HCEC 1CT (cell line): ENCODE measurements around the gene CTSC.

Source experiments
- DNase-seq: peaks from one replicate; pipeline ENCODE4 v3.0.0-alpha.2; 2017

CTSC gene

DNA sequence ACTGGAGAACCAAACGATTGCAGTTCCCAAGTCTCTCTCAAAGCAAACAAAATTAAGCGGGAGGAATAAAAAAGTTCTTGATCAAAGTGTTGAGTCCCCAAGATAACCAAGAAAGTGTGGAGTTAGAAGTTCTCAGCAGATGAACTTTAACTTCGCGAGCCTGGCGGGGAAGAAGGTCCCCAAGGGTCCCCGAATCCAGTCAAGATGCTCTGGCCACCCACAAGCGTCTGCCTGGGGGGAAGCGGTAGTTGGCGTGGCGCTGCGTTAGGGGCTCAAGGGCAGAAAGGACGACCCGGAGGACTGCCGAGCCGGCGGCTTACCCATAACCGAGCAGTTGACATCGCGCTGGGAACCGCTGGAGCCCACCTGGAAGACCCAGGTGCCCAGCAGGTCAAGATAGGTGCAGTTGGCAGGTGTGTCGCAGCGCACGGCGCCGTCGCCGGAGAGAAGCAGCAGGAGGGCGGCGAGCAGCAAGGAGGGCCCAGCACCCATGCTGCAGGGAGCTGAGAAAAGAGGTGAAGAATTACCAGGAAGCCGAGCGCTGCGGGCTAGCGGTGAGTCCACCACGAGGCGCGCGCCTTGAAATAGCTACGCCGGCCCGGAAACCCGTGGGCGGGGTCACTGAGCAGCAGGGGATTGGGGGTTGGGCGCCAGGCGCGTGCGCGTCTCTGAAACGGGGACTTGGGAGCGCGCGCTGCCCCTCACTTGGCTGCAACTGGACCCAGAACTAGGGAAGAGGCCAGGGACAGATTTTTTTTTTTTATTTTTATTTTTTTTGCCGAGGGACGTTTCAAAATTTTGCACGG is at the start of gene CTSC:
Gene CTSC (minus strand): TSS at position 556 of the 806 bp plus-strand sequence. CDS start 64 bp downstream, at position 492.
- peak; percentile 95 for DNase-seq

DNA sequence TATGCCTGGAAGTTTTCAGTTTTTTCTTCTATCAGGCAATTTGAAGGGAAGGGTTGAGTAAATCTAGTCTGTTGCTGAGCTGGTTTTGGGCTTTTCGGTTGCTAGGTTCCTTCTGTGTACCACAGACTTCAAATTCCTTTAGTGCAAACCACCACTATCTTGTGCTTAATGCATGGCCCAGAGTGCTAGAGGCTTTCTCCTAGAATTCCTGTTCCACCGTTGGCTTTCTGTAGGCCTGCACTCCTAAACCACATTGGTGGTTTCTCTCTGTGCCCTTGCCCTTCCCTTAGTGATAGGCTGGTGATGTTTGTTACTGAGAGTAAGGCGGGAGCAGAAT is 47.1 kb upstream of the CTSC start:
- no peak for DNase-seq

DNA sequence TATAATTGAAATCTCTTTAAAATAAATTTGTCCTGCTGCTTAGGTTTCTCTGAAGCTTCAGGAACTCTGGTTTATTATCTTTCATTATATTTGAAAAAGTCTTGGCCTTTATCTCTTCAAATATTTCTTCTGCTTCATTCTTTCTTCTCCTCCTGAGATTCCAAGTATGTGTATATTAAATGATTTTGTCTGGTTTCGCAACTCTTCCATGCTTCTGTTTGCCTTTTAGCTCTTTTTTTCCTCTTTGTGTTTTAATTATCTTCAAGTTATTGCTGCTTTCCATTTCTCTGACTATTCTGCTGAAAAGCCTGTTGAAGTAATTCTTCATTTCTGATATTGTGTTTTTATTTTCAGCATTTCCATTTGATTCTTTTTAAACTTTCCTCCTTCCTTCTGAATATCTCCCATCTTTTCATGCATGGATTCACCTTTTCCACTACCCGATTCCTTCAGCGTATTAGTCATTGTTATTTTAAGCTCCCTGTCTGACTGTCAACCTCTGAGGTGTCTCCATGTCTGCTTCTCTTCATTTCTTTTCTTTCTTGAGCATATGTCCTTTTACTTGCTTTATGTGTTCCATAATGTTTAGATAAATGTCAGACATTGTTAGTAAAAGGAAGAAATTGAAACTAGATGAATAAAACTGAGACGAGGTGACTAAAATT is 46.6 kb upstream of the CTSC start:
- peak; percentile 51 for DNase-seq

DNA sequence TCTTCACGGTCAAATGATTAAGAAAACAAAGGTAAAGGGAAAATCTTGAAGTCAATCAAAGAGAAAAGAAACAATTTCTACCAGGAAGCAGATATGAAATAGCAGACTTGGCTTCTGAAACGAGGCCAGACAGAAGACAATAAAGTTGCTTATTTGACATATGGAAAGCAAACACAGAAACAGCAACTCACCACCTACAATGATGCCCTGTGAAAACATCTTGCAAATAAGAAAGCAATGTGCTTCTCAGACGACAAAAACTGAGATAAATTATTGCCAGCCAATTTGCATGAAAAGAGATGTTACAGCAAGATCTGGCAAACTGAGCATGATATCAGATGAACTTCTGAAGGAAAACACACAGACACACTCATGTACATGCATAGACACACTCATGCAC is 45.9 kb upstream of the CTSC start:
- no peak for DNase-seq

DNA sequence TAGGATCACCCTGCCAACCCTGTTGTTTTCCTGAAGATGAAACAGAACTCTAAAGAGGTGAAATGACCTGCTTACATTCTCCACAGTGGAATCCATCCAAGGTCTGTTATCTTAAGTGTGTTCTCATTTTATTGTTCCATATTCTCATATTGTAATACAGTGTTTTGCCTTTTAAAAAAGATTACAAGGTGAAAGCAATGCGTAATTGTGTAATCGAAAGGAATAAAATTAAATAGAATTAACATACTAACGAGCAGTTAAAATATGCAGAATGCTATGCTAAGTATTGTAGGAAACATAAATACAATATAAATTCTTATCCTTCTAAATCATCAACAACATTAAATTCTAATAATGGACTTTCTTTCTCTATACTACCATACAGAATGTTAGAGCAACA is 41.6 kb upstream of the CTSC start:
- DNase-seq: no peak

DNA sequence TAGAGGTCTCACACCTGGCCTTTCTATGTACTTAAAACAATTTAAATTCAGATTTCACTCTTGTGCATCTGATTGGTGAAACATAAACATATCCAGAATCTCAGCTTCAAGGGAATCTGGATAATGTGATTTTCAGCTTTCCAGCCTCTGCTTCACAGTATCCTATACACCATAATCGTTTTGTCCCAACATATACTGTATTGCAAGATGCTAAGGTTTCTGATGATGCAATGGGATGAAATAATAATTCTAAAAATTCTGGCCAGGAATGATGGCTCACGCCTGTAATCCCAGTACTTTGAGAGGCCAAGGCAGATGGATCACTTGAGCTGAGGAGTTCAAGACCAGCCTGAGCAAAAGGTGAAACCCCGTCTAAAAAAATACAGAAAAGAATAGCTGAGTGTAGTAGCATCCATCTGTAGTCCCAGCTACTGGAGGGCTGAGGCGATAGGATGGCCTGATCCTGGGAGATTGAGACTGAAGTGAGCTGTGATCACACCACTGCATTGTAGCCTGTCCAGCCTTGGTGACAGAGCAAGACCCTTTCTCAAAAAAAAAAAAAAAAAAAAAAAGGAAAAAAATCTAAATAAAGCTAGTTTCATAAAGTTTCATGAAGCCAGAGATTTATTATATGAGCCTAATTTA is 41.0 kb upstream of the CTSC start:
- no peak for DNase-seq

DNA sequence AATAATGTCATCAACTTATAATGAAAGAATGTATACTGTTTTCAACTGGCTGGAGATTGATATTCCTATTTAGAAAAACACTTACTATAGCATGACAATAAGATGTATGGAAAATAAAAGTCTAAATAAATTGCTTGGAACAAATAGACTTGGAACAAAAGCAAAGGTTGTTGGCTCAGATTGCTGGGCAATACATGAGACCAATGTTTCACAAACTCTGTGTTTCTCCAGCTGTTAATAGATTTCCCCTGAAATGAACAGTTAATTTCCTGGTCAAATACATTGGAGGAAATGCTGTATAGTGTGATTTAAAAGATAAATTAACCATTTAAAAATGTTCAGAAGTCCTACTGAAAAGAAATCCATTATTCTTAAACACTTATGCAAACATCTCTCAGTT is 40.1 kb upstream of the CTSC start:
- no peak for DNase-seq

DNA sequence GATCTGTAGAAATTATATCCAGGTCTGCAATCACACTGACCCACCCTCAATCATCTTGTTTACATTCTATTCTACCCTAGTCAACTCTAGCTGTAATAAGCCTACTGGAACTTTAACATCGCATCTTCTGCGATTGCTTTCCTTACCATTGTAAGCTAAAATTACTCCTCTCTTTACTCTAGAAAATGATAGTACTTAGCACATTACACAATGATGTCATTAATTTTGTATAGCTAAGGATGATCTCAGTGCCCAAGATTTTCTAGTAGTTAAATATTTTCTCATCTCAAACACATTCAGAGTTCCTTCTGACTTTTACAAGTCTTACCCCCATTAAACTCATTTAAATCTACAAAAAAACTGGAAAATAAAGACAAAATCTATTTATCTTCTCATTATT is 39.6 kb upstream of the CTSC start:
- DNase-seq: peak; percentile 39

DNA sequence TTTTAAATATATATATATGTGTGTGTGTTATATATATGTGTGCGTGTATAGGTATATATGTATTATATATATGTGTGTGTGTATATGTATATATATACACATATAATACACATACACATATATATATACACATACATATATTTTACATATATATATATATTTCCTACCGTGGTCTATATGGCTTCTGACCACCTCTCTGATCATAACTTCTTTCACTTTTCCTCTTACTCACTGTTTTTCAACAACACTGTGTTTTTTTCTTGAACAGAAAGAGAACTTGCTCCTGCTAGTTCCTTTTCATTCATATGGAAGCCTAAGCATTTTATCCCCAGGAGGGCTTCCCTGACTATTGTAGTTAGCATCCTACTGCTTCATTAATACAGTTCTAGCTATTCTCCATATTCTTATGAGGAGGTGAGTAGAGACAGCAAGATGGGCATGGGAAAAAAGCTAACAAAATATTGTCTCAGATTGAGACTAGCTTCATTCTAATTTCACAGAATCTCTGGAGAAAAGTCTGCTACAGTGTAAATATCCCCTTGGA is 38.5 kb upstream of the CTSC start:
- DNase-seq: no peak

DNA sequence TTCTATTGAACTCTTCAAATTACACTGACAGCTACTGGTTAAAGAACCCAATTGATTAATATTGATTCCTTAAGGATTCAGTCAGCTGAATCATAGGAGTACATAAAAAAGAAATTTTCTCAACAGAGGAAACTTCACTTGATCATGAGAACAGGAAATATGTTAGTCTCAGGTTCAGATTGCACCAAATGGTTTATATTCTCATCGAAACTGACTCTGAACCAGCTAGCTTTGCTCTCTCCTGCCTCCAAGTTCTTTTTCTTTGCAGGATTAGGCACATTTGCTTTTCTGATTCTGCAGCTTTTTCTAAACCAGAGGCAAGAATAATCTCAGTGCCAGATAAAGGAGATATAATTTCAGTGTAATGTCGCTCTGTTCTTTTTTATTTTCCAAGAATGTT is 33.2 kb upstream of the CTSC start:
- DNase-seq: no peak

DNA sequence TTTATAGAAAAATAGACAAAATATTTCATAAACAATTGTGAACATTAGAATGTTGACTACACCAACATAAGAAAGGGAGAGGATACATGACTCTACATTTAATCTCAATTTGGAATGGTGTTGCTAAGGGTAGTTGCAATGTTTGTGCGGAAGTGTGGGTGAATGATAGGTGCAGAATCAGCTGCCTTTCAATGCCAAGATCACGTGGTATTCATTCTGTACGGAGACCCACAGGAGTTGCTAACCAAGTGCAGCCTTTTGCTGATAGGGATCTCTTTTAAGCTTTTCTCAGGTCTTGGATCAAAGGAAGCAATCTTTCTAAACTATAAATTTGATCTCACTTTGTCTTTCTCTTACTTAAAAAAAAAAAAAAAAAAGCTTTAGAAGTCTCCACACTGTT is 29.8 kb upstream of the CTSC start:
- no peak for DNase-seq

DNA sequence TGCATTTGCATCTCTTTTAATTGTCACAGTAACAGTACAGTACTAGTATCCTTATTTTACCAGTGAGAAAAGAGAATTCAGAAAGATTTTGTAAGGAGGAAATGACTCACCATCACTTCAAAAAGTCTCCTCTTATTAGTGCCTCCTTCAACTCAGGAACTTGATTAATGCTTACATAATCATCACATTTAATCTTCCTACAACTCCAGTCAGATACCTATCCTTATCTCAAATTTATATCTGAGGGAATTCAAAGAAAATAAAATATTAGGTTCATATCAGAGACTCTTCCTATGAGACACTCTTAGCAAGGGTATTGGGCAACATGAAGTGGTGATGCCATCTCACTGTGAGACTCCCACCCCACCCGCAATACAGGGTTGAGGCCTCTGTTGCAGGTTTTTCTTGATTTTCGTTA is 26.1 kb upstream of the CTSC start:
- DNase-seq: peak; percentile 47

DNA sequence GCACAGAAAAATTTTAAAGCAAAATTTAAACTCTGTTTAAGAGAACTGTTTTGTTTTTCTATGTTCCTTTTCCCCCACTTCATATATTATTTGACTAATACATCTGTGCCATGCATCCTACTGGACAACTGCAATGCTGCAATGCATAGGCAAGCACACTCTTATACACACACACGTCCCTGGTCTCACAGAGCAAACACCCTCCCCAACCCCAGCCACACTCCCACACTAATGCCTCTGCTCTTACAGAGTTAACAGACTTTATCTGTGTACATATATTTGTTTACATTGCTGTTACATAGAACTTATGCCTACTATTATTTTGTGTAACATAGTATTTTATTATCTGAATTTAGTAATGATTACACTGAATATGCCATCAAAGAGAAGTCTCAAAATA is 25.5 kb upstream of the CTSC start:
- no peak for DNase-seq

DNA sequence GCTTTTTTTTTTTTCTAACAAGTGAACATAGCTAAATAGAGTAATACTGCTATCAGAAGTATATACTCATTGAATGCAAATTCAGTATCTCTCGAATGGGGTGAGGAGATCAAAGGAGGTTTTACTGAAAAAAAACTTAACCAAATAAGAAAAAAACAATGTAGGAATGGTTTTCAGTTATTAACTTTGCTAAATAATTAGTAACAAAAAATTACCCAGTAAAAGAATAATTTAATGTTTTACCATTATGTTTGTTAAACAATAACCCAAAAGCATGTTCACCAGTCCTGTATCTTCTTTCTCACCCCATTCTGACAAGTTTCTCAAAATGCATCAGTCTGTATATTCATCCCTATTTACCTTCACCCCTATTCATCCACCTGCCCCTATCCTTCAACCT is 22.6 kb upstream of the CTSC start:
- no peak for DNase-seq

DNA sequence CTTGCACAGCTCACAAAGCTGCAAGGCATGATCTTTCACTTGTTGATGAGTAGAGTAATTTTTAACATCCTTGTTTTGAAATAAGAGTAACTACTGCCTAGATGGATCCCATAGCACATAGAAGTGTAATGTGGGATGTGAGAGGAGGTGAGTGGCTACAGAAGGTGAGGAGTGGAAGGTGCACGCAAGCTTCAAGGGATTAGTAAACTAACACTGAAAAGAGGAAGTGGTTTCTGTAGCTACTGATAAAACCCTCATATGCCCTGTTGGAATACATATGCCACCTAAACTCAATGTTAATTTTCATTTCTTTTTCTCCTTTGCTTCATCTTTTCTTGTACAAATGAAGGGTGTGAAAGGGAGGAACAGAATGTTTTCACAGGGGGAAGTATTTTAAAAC is 22.0 kb upstream of the CTSC start:
- no peak for DNase-seq

DNA sequence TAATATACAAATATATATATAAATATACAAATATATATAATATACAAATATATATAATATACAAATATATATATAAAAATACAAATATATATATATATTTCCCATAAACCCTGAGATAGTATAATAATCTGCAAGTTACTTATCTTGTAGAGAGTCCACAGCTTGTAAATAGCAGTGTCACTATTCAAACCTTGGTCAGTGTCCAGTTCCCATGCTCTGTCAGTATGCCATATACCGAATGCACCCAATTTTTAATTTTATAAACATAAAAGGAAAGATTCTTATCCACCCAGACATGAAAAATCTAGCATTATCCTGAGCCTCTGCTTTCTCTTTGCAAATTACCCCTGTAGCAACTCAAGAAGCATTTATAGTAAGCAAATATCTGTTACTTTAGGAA is 21.6 kb upstream of the CTSC start:
- DNase-seq: no peak

DNA sequence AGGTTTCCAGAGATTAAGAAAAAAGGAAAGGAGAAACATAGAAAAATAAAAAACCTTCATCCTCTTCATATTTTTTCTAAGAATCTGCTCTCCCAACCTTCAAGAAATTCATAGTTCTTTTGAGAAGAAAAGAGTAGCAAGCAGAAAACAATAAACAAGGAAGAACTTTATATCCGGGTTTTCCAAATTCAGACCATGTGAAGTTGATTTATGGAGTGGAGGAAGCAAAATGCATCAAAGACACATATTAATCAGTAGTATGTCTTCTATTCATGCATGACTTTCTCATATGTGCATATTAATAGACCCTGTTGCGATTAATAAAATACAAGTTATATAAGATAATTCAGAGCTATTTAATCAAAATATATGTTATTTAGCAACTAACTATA is 20.5 kb upstream of the CTSC start:
- DNase-seq: no peak

DNA sequence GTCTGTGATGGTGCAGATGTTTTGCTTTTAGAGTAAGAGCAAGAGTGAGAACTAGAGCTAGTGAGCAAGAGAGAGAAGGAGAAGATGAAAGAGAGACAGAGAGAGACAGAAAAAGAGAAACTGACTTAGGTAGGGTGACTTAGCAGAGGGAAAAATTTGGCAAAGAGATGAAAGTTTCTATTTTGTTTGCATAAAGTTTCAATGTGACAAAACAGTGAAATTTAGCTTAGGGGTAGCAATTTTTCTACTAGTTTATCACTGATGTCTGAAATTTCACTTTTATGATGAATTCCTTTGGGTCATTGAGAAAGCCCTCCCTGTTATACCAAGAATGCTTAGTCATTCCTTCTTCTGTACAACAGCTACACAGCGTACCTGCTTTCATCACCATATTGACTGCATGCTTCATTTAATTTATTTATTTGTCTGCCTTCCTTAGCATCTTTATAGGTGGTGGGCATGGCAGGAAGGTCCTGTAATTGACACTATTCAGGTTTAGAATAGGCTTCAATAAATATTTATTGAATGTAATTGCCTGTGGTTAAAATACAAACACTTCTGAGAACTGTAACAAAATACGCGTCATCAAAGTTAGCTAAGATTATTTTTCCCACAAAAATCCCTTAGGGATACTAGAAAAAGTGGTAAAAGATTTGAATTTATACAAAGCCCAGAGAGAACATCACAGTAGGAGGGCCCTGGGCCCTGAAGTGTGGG is 19.9 kb upstream of the CTSC start:
- peak; percentile 62 for DNase-seq

DNA sequence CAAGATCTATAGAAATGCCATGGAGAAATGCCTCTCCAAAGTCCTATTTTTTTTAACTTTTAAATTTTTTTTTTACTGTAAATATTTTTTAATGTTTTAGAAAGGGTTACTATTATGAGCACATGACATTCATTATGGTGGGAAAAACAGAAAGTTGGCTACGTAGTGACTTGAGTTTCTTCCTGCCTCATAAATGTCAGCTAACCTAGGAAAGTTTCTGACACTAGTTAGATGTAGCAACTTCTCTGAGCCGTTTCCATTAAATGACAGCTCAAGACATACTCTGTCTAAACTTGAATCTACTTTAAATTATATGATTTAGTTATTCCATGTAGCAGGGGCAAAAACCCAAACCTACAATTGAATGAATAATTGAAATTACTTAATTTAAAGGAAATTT is 18.4 kb upstream of the CTSC start:
- DNase-seq: no peak

DNA sequence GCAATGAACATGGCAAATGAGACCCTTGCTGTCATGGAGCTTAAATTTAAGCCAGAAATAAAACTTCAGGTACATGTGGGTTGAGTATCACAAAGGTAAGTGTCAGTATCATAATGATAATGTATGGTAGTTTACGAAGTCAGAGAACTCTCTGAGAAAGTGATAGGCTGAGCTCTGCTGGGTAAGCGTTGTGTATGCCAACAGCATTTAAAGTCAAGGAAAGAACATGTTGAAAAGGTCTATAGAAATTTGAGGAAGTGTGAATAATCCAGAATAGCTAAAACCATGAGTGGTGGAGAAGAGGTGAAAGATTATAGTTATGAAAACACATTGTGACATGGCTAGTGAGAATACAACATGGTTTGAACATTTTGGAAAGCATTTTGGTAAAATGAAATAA is 17.4 kb upstream of the CTSC start:
- no peak for DNase-seq

DNA sequence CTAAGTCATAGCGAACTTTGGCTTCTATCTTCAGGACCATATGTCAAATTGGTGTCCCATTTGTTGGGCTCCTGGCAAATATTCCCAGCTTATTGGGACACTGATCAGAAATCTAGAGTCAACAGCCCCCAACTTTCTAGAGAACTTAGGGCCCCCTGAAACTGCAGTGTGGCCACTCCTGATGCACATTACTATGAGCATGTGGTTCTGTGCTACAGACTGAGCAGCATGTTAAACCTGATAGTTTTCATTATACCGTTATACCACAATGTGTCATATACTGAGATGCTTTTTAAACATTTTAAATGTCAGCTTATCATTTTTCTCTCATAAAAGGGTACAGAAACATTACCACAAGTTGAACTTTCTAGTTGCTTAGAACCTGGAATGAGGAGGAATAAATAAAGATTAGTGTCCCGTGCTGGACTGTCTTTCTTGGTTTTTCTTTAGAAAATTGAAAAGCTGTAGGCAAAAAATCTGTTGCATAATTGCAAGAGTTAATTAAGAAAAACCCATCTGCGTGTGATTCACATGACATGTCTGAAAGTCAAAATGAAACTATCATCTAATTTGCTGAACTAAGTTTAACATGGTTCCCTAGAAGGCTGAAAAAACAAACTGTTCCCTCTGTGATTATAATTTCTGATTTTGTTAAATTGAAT is 16.4 kb upstream of the CTSC start:
- DNase-seq: no peak

DNA sequence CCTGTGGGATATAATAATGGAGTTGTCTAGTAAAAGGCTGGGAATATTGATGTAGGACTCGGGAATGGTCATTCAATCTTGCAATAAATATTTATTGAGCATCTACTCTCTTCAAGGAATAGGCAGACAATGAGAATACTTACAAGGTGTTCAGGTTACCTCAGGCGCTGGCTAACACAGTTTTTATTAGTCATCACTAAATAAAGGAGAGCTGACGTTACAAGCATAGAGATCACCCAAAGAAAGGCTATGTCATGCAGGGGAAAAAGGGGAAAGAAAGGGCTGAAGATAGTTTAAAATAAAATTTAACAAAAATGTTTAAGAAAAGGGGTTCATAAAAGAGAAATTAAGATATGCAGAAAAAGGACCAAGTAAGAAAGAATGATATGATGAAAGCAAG is 15.8 kb upstream of the CTSC start:
- DNase-seq: no peak

DNA sequence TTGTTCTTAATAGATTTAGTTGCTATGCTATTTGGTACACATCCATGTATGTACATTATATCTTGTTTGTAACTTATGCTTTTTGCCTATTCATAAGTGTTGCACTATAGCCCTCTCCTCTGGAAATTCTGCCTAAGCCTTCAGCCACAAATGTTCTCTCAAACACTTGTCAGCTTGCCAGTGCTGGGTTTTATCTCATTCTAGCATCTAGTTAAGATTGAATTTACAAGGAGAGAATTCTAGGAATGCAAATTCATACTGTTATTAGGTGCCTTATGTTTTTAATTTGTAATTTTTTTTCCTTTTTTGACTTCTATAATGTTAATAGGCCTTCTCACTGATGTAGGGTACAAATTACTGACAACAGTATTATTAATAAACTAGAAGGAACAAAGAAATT is 14.6 kb upstream of the CTSC start:
- DNase-seq: no peak
